HG03103 (cell line): ENCODE data around the gene NAGLU.

Source experiments
- ATAC-seq: cut with Tn5 transposase; IDR thresholded peaks from one replicate; pipeline ENCODE4 v1.9.1; 2021; ENCODE audit warnings: low read depth; ENCODE audit not compliant: unreplicated experiment

The NAGLU gene

GRCh38 chr17:42536048-42536371 lies at the start of gene NAGLU:
Gene NAGLU (plus strand): TSS chr17:42536241. CDS start chr17:42536273, 32 bp downstream.
- peak; percentile 70 for ATAC-seq

- no peak for ATAC-seq
These were observed 48.0 kb upstream of the NAGLU start for GRCh38 chr17:42488032-42488431.

- ATAC-seq = no peak
These were observed 42.7 kb upstream of the NAGLU start for GRCh38 chr17:42493319-42493718.

- no peak for ATAC-seq
These were observed 41.4 kb upstream of the NAGLU start for GRCh38 chr17:42494673-42495072.

GRCh38 chr17:42498828-42499227 lies 37.2 kb upstream of the NAGLU start:
- no peak for ATAC-seq

- no peak for ATAC-seq
These were observed 34.0 kb upstream of the NAGLU start for GRCh38 chr17:42502091-42502490.

GRCh38 chr17:42502926-42503325 lies 33.1 kb upstream of the NAGLU start:
- ATAC-seq = no peak

GRCh38 chr17:42507671-42508070 lies 28.4 kb upstream of the NAGLU start:
- ATAC-seq = no peak

- ATAC-seq = no peak
These were observed 27.4 kb upstream of the NAGLU start for GRCh38 chr17:42508426-42509165.

- ATAC-seq = no peak
These were observed 26.6 kb upstream of the NAGLU start for GRCh38 chr17:42509409-42509808.

- ATAC-seq = no peak
These were observed 26.2 kb upstream of the NAGLU start for GRCh38 chr17:42509841-42510240.

GRCh38 chr17:42512246-42512645 lies 23.8 kb upstream of the NAGLU start:
- no peak for ATAC-seq

GRCh38 chr17:42512733-42513251 lies 23.2 kb upstream of the NAGLU start:
- ATAC-seq = no peak

GRCh38 chr17:42513686-42514085 lies 22.4 kb upstream of the NAGLU start:
- no peak for ATAC-seq

- ATAC-seq = no peak
These were observed 21.8 kb upstream of the NAGLU start for GRCh38 chr17:42514279-42514678.

GRCh38 chr17:42514867-42515266 lies 21.2 kb upstream of the NAGLU start:
- ATAC-seq = no peak

GRCh38 chr17:42517516-42517915 lies 18.5 kb upstream of the NAGLU start:
- no peak for ATAC-seq

GRCh38 chr17:42518046-42518754 lies 17.8 kb upstream of the NAGLU start:
- ATAC-seq = no peak

- no peak for ATAC-seq
These were observed 17.1 kb upstream of the NAGLU start for GRCh38 chr17:42518755-42519545.

- ATAC-seq = no peak
These were observed 16.2 kb upstream of the NAGLU start for GRCh38 chr17:42519546-42520491.
